Neural progenitor cell (in vitro differentiated cells): ENCODE results near the gene NTMT1. TPM values are rescaled to one million over a fixed set of nuclear protein-coding genes. Genes with fewer than 3 reads are reported as not detected.
A peak's percentile ranks its signal among the peaks of the same experiment; 100 is the strongest.

ENCODE experiments used
- DNase-seq: peaks from one replicate; pipeline ENCODE4 v3.0.0-alpha.2; 2016; ENCODE audit warnings: low spot score
- H2AFZ ChIP-seq: fragments of 200-600 bp; sonication (generic); replicated peaks from 2 replicates; pipeline ENCODE4 v1.6.1; 2016; ENCODE audit warnings: antibody characterized with exemption
- H3F3A ChIP-seq: fragments of 200-600 bp; sonication (generic); 2 replicates; pipeline ENCODE4 v1.6.1; 2016; ENCODE audit warnings: antibody characterized with exemption, low read depth
- H3K27ac ChIP-seq: fragments of 200-600 bp; sonication (generic); 2 replicates; pipeline ENCODE4 v1.5.1; 2016; ENCODE audit warnings: mild to moderate bottlenecking
- H3K27me3 ChIP-seq: fragments of 200-600 bp; sonication (generic); 2 replicates; pipeline ENCODE4 v1.6.1; 2016; ENCODE audit warnings: mild to moderate bottlenecking, moderate library complexity
- H3K36me3 ChIP-seq: fragments of 200-600 bp; sonication (generic); 2 replicates; pipeline ENCODE4 v1.5.1; 2016
- H3K4me1 ChIP-seq: fragments of 200-600 bp; sonication (generic); 2 replicates; pipeline ENCODE4 v1.6.1; 2016; ENCODE audit warnings: mixed run types
- H3K4me2 ChIP-seq: fragments of 200-600 bp; sonication (generic); 2 replicates; pipeline ENCODE4 v1.6.1; 2016
- H3K4me3 ChIP-seq: fragments of 200-600 bp; sonication (generic); 2 replicates; pipeline ENCODE4 v1.5.1; 2016
- H3K79me2 ChIP-seq: fragments of 200-600 bp; sonication (generic); 2 replicates; pipeline ENCODE4 v1.6.1; 2016; ENCODE audit warnings: low read depth
- H3K9ac ChIP-seq: fragments of 200-600 bp; sonication (generic); 2 replicates; pipeline ENCODE4 v1.6.1; 2016
- H3K9me3 ChIP-seq: fragments of 200-600 bp; sonication (generic); 2 replicates; pipeline ENCODE4 v1.5.1; 2016; ENCODE audit warnings: low read depth
- H4K20me1 ChIP-seq: fragments of 200-600 bp; sonication (generic); 2 replicates; pipeline ENCODE4 v1.6.1; 2016; ENCODE audit warnings: low read depth
- H3K27ac Mint-ChIP-seq: 3 replicates; pipeline ENCODE4 v1.8.0; 2021; ENCODE audit warnings: mixed read lengths
- H3K27me3 Mint-ChIP-seq: 2 replicates; pipeline ENCODE4 v1.8.0; 2022; ENCODE audit warnings: low read depth, mild to moderate bottlenecking, inconsistent platforms, moderate library complexity, mixed read lengths; ENCODE audit not compliant: insufficient read depth
- H3K36me3 Mint-ChIP-seq: 3 replicates; pipeline ENCODE4 v1.8.0; 2021; ENCODE audit warnings: mixed read lengths
- H3K4me1 Mint-ChIP-seq: 3 replicates; pipeline ENCODE4 v1.8.0; 2021; ENCODE audit warnings: mixed read lengths
- H3K4me3 Mint-ChIP-seq: 3 replicates; pipeline ENCODE4 v1.8.0; 2021; ENCODE audit warnings: mild to moderate bottlenecking, moderate library complexity, mixed read lengths
- H3K9me3 Mint-ChIP-seq: 3 replicates; pipeline ENCODE4 v1.8.0; 2020; ENCODE audit warnings: mixed read lengths
- CTCF ChIP-seq: fragments of 200-600 bp; sonication (generic); IDR thresholded peaks from 2 replicates; pipeline ENCODE4 v1.5.1; 2017; ENCODE audit warnings: antibody characterized with exemption, mild to moderate bottlenecking
- EZH2 ChIP-seq: fragments of 200-600 bp; sonication (generic); IDR thresholded peaks from 2 replicates; pipeline ENCODE4 v1.6.1; 2017; ENCODE audit warnings: antibody characterized with exemption, mild to moderate bottlenecking, moderate library complexity
- EZH2phosphoT487 ChIP-seq: fragments of 200-600 bp; sonication (generic); IDR thresholded peaks from 2 replicates; pipeline ENCODE4 v1.6.1; 2017; ENCODE audit warnings: antibody characterized with exemption
- total RNA-seq: library from RNA; depleted of rRNA; stranded (reverse); fragments of >200 nt; gene quantifications from 2 replicates; pipeline ENCODE4 v1.2.3, GENCODE V29; 2015; ENCODE audit warnings: low replicate concordance

NTMT1 gene
- total RNA-seq, 1 donor from 2014 or later = 22.2 TPM

GRCh38 chr9:129641750-129642585 is 16.0 kb downstream of the NTMT1 start, which contains the start of gene ASB6:
Gene ASB6 (minus strand): TSS chr9:129642151. CDS start chr9:129641999, 152 bp downstream.
- H3K4me3 ChIP-seq = peak within 1 kb of the TSS; percentile 96
- Mint-ChIP-seq H3K4me1 (peaks cover 15% of the 10 kb centered on the region), H3K4me3 (peak within 1 kb of the TSS; percentile 85), H3K36me3 (peaks cover 7% of the 10 kb centered on the region), H3K9me3 (no peaks in the 10 kb centered on the region), H3K27me3 (peaks cover 6% of the 10 kb centered on the region), H3K27ac (peak within 1 kb of the TSS; percentile 94)
- TF ChIP-seq EZH2phosphoT487 (no peak), EZH2 (peak; percentile 20), CTCF (peak; percentile 96)
- H3K79me2 ChIP-seq = peaks cover 22% of the 10 kb centered on the region
- peaks cover 18% of the 10 kb centered on the region for H4K20me1 ChIP-seq
- H3K27ac ChIP-seq = no peak within 1 kb of the TSS
- H2AFZ ChIP-seq = peak within 1 kb of the TSS; percentile 94
- peak; percentile 99 for DNase-seq
- H3K9ac ChIP-seq = peak within 1 kb of the TSS; percentile 98
- peak within 1 kb of the TSS; percentile 95 for H3K4me2 ChIP-seq
- no peaks in the 10 kb centered on the region for H3K9me3 ChIP-seq
- H3K36me3 ChIP-seq = no peaks in the 10 kb centered on the region
- peaks cover 23% of the 10 kb centered on the region for H3F3A ChIP-seq
- no peaks in the 10 kb centered on the region for H3K27me3 ChIP-seq
- H3K4me1 ChIP-seq = peaks cover 9% of the 10 kb centered on the region

GRCh38 chr9:129643706-129644105 is 17.7 kb downstream of the NTMT1 start:
- H3K4me2 ChIP-seq = no peak overlapping the region
- peaks cover 9% of the 10 kb centered on the region for H3K4me1 ChIP-seq
- H3K27ac ChIP-seq = no peak overlapping the region
- Mint-ChIP-seq H3K27ac (no peak overlapping the region), H3K36me3 (no peaks in the 10 kb centered on the region), H3K9me3 (no peaks in the 10 kb centered on the region), H3K27me3 (peaks cover 5% of the 10 kb centered on the region), H3K4me1 (peaks cover 21% of the 10 kb centered on the region), H3K4me3 (peak overlapping the region; percentile 41)
- H3K27me3 ChIP-seq = no peaks in the 10 kb centered on the region
- H3K36me3 ChIP-seq = no peaks in the 10 kb centered on the region
- TF ChIP-seq EZH2phosphoT487 = no peak
- no peak for TF ChIP-seq EZH2
- no peak for TF ChIP-seq CTCF
- H3K9me3 ChIP-seq = no peaks in the 10 kb centered on the region
- H3K79me2 ChIP-seq = peaks cover 22% of the 10 kb centered on the region
- no peak overlapping the region for H2AFZ ChIP-seq
- peaks cover 14% of the 10 kb centered on the region for H3F3A ChIP-seq
- no peak overlapping the region for H3K4me3 ChIP-seq
- peaks cover 14% of the 10 kb centered on the region for H4K20me1 ChIP-seq
- H3K9ac ChIP-seq = no peak overlapping the region
- no peak for DNase-seq

GRCh38 chr9:129644365-129644764 is 18.4 kb downstream of the NTMT1 start:
- Histone ChIP-seq H3K27ac (no peak overlapping the region), H3K4me1 (peaks cover 9% of the 10 kb centered on the region), H3K27me3 (no peaks in the 10 kb centered on the region), H3F3A (peaks cover 13% of the 10 kb centered on the region), H3K4me2 (no peak overlapping the region), H3K9me3 (no peaks in the 10 kb centered on the region), H4K20me1 (peaks cover 14% of the 10 kb centered on the region), H3K4me3 (no peak overlapping the region), H2AFZ (no peak overlapping the region), H3K79me2 (peaks cover 22% of the 10 kb centered on the region), H3K9ac (no peak overlapping the region), H3K36me3 (no peaks in the 10 kb centered on the region)
- peaks cover 21% of the 10 kb centered on the region for H3K4me1 Mint-ChIP-seq
- no peak for TF ChIP-seq EZH2phosphoT487
- TF ChIP-seq CTCF = no peak
- TF ChIP-seq EZH2 = no peak
- no peak for DNase-seq
- H3K27ac Mint-ChIP-seq = no peak overlapping the region
- H3K9me3 Mint-ChIP-seq = no peaks in the 10 kb centered on the region
- no peaks in the 10 kb centered on the region for H3K36me3 Mint-ChIP-seq
- H3K27me3 Mint-ChIP-seq = peaks cover 5% of the 10 kb centered on the region
- H3K4me3 Mint-ChIP-seq = no peak overlapping the region
